GM12878 (cell line): Measurements from ENCODE around the gene HIBCH. TPM values are rescaled to one million over a fixed set of nuclear protein-coding genes. Genes with fewer than 3 reads are reported as not detected.

Experiments used
- ATAC-seq: fragments of 200-7000 bp; cut with Tn5 transposase; 3 replicates; pipeline ENCODE4 v1.9.1; 2020; ENCODE audit warnings: mild to moderate bottlenecking, moderate library complexity
- BruUV-seq: library from RNA; stranded (reverse); fragments of 400-500 nt; replicated peaks from 2 replicates; lab custom pipeline; 2021; lab: Mats Ljungman, UMichigan
- CTCF ChIA-PET: fragments of 300-600 bp; sonication (Branson Sonifier 250); formaldehyde crosslinking; extraction: SDS; loops from one replicate; lab custom pipeline; 2021; ENCODE audit warnings: inconsistent platforms; lab: Yijun Ruan, JAX
- POLR2A ChIA-PET: fragments of 350-600 bp; formaldehyde crosslinking; extraction: SDS; loops from one replicate; lab custom pipeline; 2021; ENCODE audit warnings: inconsistent platforms; lab: Charles Lee
- RAD21 ChIA-PET: fragments of 300-600 bp; sonication (Branson Sonifier 250); formaldehyde crosslinking; loops from one replicate; lab custom pipeline; 2023; ENCODE audit warnings: antibody characterized with exemption; ENCODE audit not compliant: unreplicated experiment; lab: Charles Lee
- SMC1A ChIA-PET: fragments of 300-600 bp; sonication (Branson Sonifier 250); formaldehyde crosslinking; loops from one replicate; lab custom pipeline; 2023; ENCODE audit not compliant: unreplicated experiment, uncharacterized antibody; lab: Charles Lee
- DNase-seq: peaks from one replicate; pipeline ENCODE4 v3.0.0-alpha.2; 2011; ENCODE audit warnings: low read depth, low spot score
- FAIRE-seq: peaks from 3 replicates; lab custom pipeline; 2011; peaks lifted over from hg19 to GRCh38; lab: Jason Lieb, UNC
- H2AFZ ChIP-seq: 2 replicates; pipeline ENCODE4 v1.6.0; 2011; ENCODE audit warnings: low read depth, low read length, control low read depth; ENCODE audit not compliant: control insufficient read depth
- H3K27ac ChIP-seq: 2 replicates; pipeline ENCODE4 v1.5.1; 2011; ENCODE audit warnings: control low read depth; ENCODE audit not compliant: control insufficient read depth, insufficient read depth
- H3K27me3 ChIP-seq, 2 experiments: replicated peaks in 1 of 2; 2 replicates each; pipeline versions ENCODE4 v1.6.0 to v1.6.1; 2011; ENCODE audit warnings: low read length in 1 of 2; ENCODE audit not compliant: control insufficient read depth in 2 of 2, insufficient read depth in 2 of 2
- H3K36me3 ChIP-seq, 2 experiments: 2 replicates each; pipeline ENCODE4 v1.5.1; 2011; ENCODE audit warnings: low read length in 1 of 2; ENCODE audit not compliant: control insufficient read depth in 2 of 2, insufficient read depth in 2 of 2
- H3K4me1 ChIP-seq: 2 replicates; pipeline ENCODE4 v1.6.1; 2011; ENCODE audit warnings: mild to moderate bottlenecking, low read length, moderate library complexity, mixed read lengths; ENCODE audit not compliant: control insufficient read depth, insufficient read depth
- H3K4me2 ChIP-seq: 2 replicates; pipeline ENCODE4 v1.6.0; 2011; ENCODE audit warnings: control low read depth; ENCODE audit not compliant: control insufficient read depth, insufficient read depth
- H3K4me3 ChIP-seq: fragments of 200-600 bp; sonication (generic); 2 replicates; pipeline ENCODE4 v1.5.1; 2016
- H3K79me2 ChIP-seq: 2 replicates; pipeline ENCODE4 v1.6.0; 2011; ENCODE audit warnings: low read length; ENCODE audit not compliant: control insufficient read depth, insufficient read depth
- H3K9ac ChIP-seq: 2 replicates; pipeline ENCODE4 v1.8.0; 2011; ENCODE audit warnings: low read length, control low read depth, mixed read lengths; ENCODE audit not compliant: control insufficient read depth, insufficient read depth
- H3K9me3 ChIP-seq: replicated peaks from 3 replicates; pipeline ENCODE4 v1.5.1; 2011; ENCODE audit warnings: mild to moderate bottlenecking, low read length; ENCODE audit not compliant: control insufficient read depth, insufficient read depth
- H4K20me1 ChIP-seq: 2 replicates; pipeline ENCODE4 v1.6.0; 2011; ENCODE audit not compliant: control insufficient read depth, insufficient read depth
- BCL11A ChIP-seq: IDR thresholded peaks from 2 replicates; pipeline ENCODE4 v1.6.1; 2011; ENCODE audit warnings: low read depth, low read length
- IKZF2 ChIP-seq, 2 experiments: fragments of 450-650 bp; IDR thresholded peaks; 2 replicates each; pipeline ENCODE4 v1.6.1; 2017; ENCODE audit warnings: mild to moderate bottlenecking in 2 of 2, moderate library complexity in 2 of 2
- MEF2B ChIP-seq: fragments of 450-650 bp; IDR thresholded peaks from 2 replicates; pipeline ENCODE4 v1.6.1; 2018; ENCODE audit warnings: mild to moderate bottlenecking, moderate library complexity; ENCODE audit not compliant: partially characterized antibody, poor library complexity, severe bottlenecking
- MLLT1 ChIP-seq: fragments of 450-650 bp; IDR thresholded peaks from 2 replicates; pipeline ENCODE4 v1.6.1; 2016; ENCODE audit warnings: mild to moderate bottlenecking
- MXI1 ChIP-seq: fragments of 150-350 bp; IDR thresholded peaks from 2 replicates; pipeline ENCODE4 v1.6.1; 2011; ENCODE audit warnings: low read depth, mild to moderate bottlenecking, inconsistent platforms, low read length, improper control_type of control experiment
- MYC ChIP-seq: IDR thresholded peaks from 2 replicates; pipeline ENCODE4 v1.6.1; 2011; ENCODE audit warnings: mild to moderate bottlenecking, low read length, moderate library complexity, inconsistent platforms; ENCODE audit not compliant: insufficient read depth, insufficient replicate concordance, insufficient read length, severe bottlenecking
- NFXL1 ChIP-seq: fragments of 450-650 bp; IDR thresholded peaks from 2 replicates; pipeline ENCODE4 v1.6.1; 2017; ENCODE audit warnings: antibody characterized with exemption, mild to moderate bottlenecking, borderline replicate concordance
- NR2F1 ChIP-seq: fragments of 450-650 bp; conservative IDR thresholded peaks from 2 replicates; pipeline ENCODE4 v1.6.1; 2017; ENCODE audit warnings: mild to moderate bottlenecking
- RUNX3 ChIP-seq: IDR thresholded peaks from 2 replicates; pipeline ENCODE4 v1.6.1; 2012; ENCODE audit warnings: low read length, inconsistent platforms
- SMC3 ChIP-seq: IDR thresholded peaks from 2 replicates; pipeline ENCODE4 v1.6.1; 2011; ENCODE audit warnings: low read length, improper control_type of control experiment, borderline replicate concordance
- STAT3 ChIP-seq: IDR thresholded peaks from 2 replicates; pipeline ENCODE4 v1.6.1; 2011; ENCODE audit warnings: low read depth, low read length, improper control_type of control experiment
- TCF12 ChIP-seq: IDR thresholded peaks from 2 replicates; pipeline ENCODE4 v1.6.1; 2011; ENCODE audit warnings: low read depth, mild to moderate bottlenecking, low read length
- YY1 ChIP-seq: IDR thresholded peaks from 2 replicates; pipeline ENCODE4 v1.6.1; 2011; ENCODE audit warnings: low read depth, mild to moderate bottlenecking, low read length
- ZNF384 ChIP-seq: IDR thresholded peaks from 2 replicates; pipeline ENCODE4 v1.6.1; 2012; ENCODE audit warnings: low read depth, mild to moderate bottlenecking, low read length, improper control_type of control experiment, borderline replicate concordance
- in situ Hi-C: fragments of 300-500 bp; cut with MboI; formaldehyde crosslinking; loops from 9 replicates; pipeline ENCODE4 v1.14.3; 2018; ENCODE audit warnings: mixed read lengths
- intact Hi-C: fragments of 100-400 bp; cut with micrococcal nuclease; formaldehyde crosslinking; loops from one replicate; pipeline ENCODE4 v1.14.2; 2022; ENCODE audit not compliant: unreplicated experiment
- polyA plus RNA-seq, 11 experiments: library from polyadenylated mRNA; depleted of rRNA in 4 of 11; unstranded in 6 of 11; stranded (reverse) in 5 of 11; fragments of >200 nt; fragmentation: Nextera tagmentation in 4 of 11; fragmentation: Illumina TruSeq in 1 of 11; extraction: Ambion mirVana in 4 of 11; extraction: Trizol in 1 of 11; gene quantifications; 1 replicate in 1 of 11; 2 replicates in 10 of 11; pipeline versions ENCODE4 v1.2.1 to v1.2.3, GENCODE V29; 2011 to 2016; ENCODE audit warnings: inconsistent platforms in 2 of 11, missing spikeins in 2 of 11, low read depth in 1 of 11
- total RNA-seq, 4 experiments: library from RNA; depleted of rRNA in 3 of 4; stranded (reverse); fragments of >200 nt in 3 of 4; fragmentation: Illumina TruSeq in 1 of 4; extraction: Trizol in 1 of 4; gene quantifications; 2 replicates each; pipeline versions ENCODE4 v1.2.1 to v1.2.3, GENCODE V29; 2013 to 2021
- TF ChIP-seq, protein P1 (sequence below): fragments of 450-650 bp; IDR thresholded peaks from 2 replicates; pipeline ENCODE4 v1.6.1; 2017; ENCODE audit warnings: mild to moderate bottlenecking, moderate library complexity
- TF ChIP-seq, protein P2 (sequence below): IDR thresholded peaks from 2 replicates; pipeline ENCODE4 v1.6.1; 2012; ENCODE audit warnings: low read depth, low read length, improper control_type of control experiment

The HIBCH gene
- total and polyA plus RNA-seq, 10 of the 15 experiments (the other 5 are each of a cell fraction or from before 2014, with no cell fraction given) = 22.3 to 81.0 (median 37.4) TPM

- TF ChIP-seq, protein P1, sequence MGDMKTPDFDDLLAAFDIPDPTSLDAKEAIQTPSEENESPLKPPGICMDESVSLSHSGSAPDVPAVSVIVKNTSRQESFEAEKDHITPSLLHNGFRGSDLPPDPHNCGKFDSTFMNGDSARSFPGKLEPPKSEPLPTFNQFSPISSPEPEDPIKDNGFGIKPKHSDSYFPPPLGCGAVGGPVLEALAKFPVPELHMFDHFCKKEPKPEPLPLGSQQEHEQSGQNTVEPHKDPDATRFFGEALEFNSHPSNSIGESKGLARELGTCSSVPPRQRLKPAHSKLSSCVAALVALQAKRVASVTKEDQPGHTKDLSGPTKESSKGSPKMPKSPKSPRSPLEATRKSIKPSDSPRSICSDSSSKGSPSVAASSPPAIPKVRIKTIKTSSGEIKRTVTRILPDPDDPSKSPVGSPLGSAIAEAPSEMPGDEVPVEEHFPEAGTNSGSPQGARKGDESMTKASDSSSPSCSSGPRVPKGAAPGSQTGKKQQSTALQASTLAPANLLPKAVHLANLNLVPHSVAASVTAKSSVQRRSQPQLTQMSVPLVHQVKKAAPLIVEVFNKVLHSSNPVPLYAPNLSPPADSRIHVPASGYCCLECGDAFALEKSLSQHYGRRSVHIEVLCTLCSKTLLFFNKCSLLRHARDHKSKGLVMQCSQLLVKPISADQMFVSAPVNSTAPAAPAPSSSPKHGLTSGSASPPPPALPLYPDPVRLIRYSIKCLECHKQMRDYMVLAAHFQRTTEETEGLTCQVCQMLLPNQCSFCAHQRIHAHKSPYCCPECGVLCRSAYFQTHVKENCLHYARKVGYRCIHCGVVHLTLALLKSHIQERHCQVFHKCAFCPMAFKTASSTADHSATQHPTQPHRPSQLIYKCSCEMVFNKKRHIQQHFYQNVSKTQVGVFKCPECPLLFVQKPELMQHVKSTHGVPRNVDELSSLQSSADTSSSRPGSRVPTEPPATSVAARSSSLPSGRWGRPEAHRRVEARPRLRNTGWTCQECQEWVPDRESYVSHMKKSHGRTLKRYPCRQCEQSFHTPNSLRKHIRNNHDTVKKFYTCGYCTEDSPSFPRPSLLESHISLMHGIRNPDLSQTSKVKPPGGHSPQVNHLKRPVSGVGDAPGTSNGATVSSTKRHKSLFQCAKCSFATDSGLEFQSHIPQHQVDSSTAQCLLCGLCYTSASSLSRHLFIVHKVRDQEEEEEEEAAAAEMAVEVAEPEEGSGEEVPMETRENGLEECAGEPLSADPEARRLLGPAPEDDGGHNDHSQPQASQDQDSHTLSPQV = no peak
- TF ChIP-seq NFXL1 (no peak), RUNX3 (peak; percentile 67), YY1 (no peak), MEF2B (no peak), STAT3 (no peak), MXI1 (no peak)
Measured at GRCh38 chr2:190304404-190304803, 15.2 kb downstream of the HIBCH start (continued).

- no peaks in the 10 kb centered on the region for H3K79me2 ChIP-seq
- DNase-seq (no peak), ATAC-seq (no peak), FAIRE-seq (no peak)
- no peaks in the 10 kb centered on the region for H4K20me1 ChIP-seq
- ChIA-PET RAD21 (no interaction called here), CTCF (no interaction called here), POLR2A (no interaction called here), SMC1A (interaction anchor here (2.2 kb wide), 1 partner anchor 15 kb away, joined by 9 read pairs; no protein-coding TSS in a partner anchor)
- intact Hi-C loops = no loop called here
- H3K36me3 ChIP-seq = peaks cover 0 to 4% of the 10 kb centered on the region in 2 experiments; a peak in 1 of 4 replicates
- in situ Hi-C loops = no loop called here
- H3K4me1 ChIP-seq = no peaks in the 10 kb centered on the region
- H3K27me3 ChIP-seq = no peaks in the 10 kb centered on the region
- BruUV-seq = no TSS peak
- no peak overlapping the region for H2AFZ ChIP-seq
- no peaks in the 10 kb centered on the region; the same call in 1 of the 3 replicates for H3K9me3 ChIP-seq
- no peak overlapping the region for H3K27ac ChIP-seq
- no peak overlapping the region for H3K4me2 ChIP-seq
- H3K4me3 ChIP-seq = no peak overlapping the region
- no peak overlapping the region for H3K9ac ChIP-seq
- TF ChIP-seq BCL11A (no peak), ZNF384 (no peak), TCF12 (no peak), MLLT1 (no peak), MYC (no peak), SMC3 (no peak), IKZF2 (IDR thresholded peaks at IDR 0.05) (no peak), NR2F1 (no peak)
- TF ChIP-seq, protein P2, sequence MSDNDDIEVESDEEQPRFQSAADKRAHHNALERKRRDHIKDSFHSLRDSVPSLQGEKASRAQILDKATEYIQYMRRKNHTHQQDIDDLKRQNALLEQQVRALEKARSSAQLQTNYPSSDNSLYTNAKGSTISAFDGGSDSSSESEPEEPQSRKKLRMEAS = no peak
Measured at GRCh38 chr2:190303647-190304046, 16.0 kb downstream of the HIBCH start.
